WI38 (cell line): ENCODE measurements around the gene STC2.
A peak's percentile ranks its signal among the peaks of the same experiment; 100 is the strongest.

Experiments
- H3K4me3 ChIP-seq: 2 replicates; pipeline ENCODE4 v1.5.1; 2011; ENCODE audit warnings: low read depth, mild to moderate bottlenecking, control low read depth, low read length
- TF ChIP-seq, protein P1 (sequence below): IDR thresholded peaks from 2 replicates; pipeline ENCODE4 v1.5.1; 2012; ENCODE audit warnings: low read depth, mild to moderate bottlenecking, control low read depth, low read length

Gene STC2

DNA sequence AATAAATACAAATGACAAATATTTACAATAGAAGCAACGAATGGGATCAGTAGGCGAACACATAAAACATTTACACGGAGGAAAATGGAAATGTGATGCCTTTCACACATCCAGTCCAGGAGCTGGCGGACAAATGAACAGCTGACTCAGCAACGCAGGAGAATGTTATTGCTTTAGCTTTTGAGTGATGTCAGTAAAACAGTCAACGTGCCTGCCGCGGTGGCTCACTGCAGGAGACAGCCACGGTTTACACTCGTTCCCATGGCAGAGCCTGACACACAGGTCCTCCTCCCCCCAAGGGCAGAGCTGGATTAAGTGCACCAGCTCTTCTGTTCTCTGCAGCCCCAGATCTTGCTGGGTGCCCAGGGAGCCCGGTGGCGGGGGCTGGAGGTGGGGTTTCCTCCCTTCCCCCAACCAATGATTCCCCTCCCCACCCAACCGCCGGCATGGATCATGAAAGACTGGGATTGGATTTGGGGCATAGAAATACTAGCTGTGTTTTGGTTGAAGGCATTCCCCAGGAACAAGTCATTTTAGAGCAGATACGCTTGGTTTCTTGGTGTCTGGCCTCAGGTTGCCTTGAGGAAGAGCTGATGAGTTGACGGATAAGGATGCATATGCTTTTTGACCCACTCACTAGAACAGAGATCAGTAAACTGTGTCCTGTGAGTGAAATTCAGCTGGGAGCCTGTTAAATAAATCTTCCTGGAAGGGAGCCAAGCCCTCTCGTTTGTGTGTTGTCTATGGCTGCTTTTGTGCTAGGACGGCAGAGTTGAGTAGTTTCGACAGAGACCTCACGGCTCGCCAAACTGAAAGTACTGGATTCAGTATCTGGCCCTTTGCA lies 12.5 kb downstream of the STC2 start:
- peak overlapping the region; percentile 22; the same call in 1 of the 2 replicates for H3K4me3 ChIP-seq

DNA sequence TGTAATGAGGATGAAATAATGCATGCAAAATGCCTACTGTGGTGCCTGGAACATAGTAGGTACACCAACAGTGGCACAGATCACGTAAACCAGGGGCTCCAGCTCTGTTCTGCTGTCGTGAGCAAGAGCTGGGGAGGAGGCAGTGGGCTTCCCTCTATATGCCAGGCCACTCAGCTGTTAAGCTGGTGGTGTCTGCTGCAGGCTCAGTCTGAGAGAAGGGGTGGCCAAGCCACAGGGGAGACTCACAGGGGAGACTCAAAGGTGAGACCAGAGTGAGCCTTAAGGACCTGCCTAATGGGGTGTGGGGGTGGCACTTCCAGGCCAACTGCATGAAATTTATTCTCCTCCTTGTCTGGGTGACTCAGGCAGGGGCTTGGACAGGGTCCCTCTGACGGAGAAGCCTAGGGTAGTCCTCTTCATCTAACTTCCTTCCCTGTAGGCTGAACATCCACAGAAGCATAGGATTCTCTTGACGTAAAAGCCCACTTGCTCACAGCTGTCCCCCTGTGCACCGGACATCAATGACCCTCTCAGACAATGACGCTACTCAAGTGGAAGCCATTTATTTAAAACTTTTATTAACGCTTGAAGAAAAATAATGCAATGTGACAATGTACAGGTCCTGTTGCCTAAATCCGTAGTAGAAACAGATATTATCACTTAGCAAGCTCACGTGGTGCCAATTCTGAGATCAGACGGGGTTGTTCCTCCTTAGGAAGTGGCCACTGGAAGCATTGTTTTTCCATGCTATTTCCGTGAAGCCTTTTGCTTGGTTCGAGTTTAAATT lies 13.9 kb downstream of the STC2 start:
- TF ChIP-seq, protein P1, sequence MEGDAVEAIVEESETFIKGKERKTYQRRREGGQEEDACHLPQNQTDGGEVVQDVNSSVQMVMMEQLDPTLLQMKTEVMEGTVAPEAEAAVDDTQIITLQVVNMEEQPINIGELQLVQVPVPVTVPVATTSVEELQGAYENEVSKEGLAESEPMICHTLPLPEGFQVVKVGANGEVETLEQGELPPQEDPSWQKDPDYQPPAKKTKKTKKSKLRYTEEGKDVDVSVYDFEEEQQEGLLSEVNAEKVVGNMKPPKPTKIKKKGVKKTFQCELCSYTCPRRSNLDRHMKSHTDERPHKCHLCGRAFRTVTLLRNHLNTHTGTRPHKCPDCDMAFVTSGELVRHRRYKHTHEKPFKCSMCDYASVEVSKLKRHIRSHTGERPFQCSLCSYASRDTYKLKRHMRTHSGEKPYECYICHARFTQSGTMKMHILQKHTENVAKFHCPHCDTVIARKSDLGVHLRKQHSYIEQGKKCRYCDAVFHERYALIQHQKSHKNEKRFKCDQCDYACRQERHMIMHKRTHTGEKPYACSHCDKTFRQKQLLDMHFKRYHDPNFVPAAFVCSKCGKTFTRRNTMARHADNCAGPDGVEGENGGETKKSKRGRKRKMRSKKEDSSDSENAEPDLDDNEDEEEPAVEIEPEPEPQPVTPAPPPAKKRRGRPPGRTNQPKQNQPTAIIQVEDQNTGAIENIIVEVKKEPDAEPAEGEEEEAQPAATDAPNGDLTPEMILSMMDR, result no peak

More for the DNA sequence above, 12.5 kb downstream of the STC2 start:
- TF ChIP-seq, protein P1, result no peak

DNA sequence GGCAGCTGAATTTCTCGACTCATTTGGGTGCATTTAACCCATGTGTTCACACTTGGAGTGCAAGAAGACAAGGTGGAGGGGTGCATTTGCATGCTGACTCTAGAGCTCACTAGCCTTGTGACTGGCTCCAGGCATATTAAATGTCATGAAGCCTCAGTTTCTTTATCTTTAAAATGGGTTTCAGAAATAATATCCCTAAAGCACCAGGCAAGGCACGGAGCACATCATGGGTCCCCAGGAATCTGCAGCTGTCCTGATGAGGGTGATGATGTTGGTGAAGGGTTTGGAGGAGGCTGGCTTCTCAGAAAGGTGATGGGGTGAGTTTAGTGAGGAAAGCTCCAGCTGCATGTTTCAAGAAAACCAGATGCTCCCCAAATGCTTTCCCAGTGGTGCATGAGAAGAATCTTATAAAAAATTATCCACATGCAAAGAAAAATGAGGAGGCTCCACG lies 14.8 kb downstream of the STC2 start:
- TF ChIP-seq, protein P1, result no peak

More for the DNA sequence above, 13.9 kb downstream of the STC2 start:
- no peak overlapping the region for H3K4me3 ChIP-seq

DNA sequence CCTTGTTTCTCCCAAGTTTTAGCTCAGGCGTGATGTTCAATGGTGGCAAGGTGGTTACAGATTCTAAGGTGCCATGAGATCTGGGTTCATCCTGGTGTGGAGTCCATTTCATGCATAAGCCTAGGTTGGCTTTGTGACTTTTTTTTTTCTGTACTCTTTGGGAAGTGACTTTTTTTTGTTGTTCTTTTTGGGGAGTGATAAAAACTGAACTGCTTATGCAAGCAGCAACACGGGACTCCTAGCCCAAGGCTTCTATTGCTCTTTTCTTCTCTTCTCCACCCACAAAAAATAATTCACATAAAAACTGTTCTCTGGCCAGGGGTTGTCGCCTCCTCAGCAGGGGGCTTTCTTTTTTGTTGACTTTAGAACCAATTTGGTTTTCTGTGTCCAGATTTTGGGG lies 15.4 kb downstream of the STC2 start:
- TF ChIP-seq, protein P1, result no peak
- no peak overlapping the region for H3K4me3 ChIP-seq

More for the DNA sequence above, 14.8 kb downstream of the STC2 start:
- no peak overlapping the region for H3K4me3 ChIP-seq

DNA sequence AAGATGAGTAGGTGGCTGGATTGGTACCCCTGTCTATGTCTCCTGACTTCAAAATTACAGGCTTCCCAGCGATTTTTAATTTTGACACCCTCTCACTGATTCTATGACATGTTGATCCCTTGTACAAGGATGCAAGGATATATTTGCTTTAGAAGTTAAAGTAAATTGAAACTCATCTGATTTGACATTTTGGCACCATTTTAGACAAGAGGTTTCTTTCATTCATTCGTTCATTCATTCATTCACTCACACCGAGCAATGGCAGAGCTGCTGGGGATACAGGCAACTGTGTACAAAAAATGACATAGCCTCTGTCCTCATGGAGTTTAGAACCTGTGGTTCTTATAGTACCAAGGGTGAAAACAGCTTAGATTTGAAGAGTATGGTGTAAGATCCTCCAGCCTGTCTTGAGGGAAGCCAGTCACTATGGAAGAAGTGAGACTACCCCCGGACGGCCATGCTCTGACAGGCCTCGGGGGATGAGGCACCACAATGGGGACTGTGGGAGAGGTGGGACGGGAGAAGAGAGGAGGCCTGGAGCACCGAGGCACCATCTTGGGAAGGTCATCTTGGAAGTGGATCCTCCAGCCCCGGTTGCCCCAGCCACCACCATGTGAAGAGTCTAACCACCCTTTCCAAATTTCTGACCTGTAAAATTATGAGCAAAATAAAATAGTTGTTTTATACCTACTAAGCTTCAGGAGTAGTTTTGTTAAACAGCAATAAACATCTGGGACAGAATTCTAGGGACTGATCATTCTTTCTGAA lies 16.2 kb downstream of the STC2 start:
- TF ChIP-seq, protein P1, result no peak
- no peak overlapping the region for H3K4me3 ChIP-seq

DNA sequence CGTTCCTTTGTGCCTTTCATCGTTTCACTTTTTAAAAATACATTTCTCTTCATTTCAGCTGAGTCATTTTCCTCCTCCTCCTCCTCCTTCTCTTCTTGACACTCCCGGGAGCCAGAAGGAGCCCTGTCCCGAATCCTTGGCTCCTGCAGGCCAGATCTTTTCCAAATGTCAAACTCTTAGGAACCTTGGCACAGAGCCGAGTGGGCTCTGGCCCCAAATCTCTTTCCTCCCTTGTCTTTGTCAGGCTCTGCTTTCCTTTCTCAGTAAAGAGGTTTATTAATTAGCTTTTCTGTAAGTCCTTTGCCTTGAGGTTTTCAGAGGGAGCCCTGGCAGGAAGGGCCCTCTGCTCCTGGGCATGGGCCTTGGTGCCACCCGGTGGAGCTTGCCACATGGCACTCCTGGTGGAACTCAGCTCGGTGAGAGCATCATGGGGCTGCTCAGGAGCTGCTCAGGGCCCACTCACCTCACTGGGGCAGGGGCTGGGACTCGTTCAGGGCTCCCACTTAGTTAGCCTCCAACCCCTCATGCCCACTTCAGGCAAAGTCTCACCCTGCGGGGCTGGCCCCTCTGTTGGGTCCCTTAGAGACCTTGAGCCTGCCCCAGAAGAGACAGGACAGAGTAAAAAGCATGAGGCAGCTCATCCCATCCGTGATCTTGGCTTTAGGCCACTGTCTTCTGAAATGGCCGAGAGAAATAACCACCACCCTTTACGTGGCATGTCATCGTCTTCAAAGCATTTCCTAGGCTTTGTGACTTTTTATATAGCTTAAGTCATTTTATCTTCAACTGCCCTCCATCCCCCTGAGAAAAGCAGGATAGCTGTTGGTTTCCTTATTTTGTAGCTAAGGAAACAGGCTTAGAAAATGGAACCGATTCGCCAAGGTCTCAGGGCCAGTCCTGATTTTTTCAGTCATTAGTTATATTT lies 17.1 kb downstream of the STC2 start:
- no peak overlapping the region for H3K4me3 ChIP-seq
- TF ChIP-seq, protein P1, result no peak
